Ishikawa (cell line): ENCODE results near the gene GSK3B.

Experiments
- CEBPB ChIP-seq: IDR thresholded peaks from 2 replicates; pipeline ENCODE4 v1.6.1; 2012
- CREB1 ChIP-seq: IDR thresholded peaks from 2 replicates; pipeline ENCODE4 v1.6.1; 2012; ENCODE audit warnings: low read depth
- EGR1 ChIP-seq: IDR thresholded peaks from 2 replicates; pipeline ENCODE4 v1.6.1; 2012
- EP300 ChIP-seq: IDR thresholded peaks from 2 replicates; pipeline ENCODE4 v1.6.1; 2012; ENCODE audit warnings: borderline replicate concordance
- FOXM1 ChIP-seq: IDR thresholded peaks from 2 replicates; pipeline ENCODE4 v1.6.1; 2012; ENCODE audit warnings: low read depth, borderline replicate concordance
- NFIC ChIP-seq: IDR thresholded peaks from 2 replicates; pipeline ENCODE4 v1.6.1; 2012
- RAD21 ChIP-seq: IDR thresholded peaks from 2 replicates; pipeline ENCODE4 v1.6.1; 2012; ENCODE audit warnings: low read depth
- TAF1 ChIP-seq: IDR thresholded peaks from 2 replicates; pipeline ENCODE4 v1.6.1; 2012; ENCODE audit warnings: low read depth, mild to moderate bottlenecking
- TCF12 ChIP-seq: IDR thresholded peaks from 2 replicates; pipeline ENCODE4 v1.6.1; 2012; ENCODE audit warnings: low read depth
- TEAD4 ChIP-seq: IDR thresholded peaks from 2 replicates; pipeline ENCODE4 v1.6.1; 2012
- USF1 ChIP-seq: IDR thresholded peaks from 2 replicates; pipeline ENCODE4 v1.6.1; 2012
- YY1 ChIP-seq: IDR thresholded peaks from 2 replicates; pipeline ENCODE4 v1.6.1; 2012; ENCODE audit warnings: low read depth
- ZBTB7A ChIP-seq: IDR thresholded peaks from 2 replicates; pipeline ENCODE4 v1.6.1; 2012; ENCODE audit warnings: low read depth
- TF ChIP-seq, protein P1 (sequence below): IDR thresholded peaks from 2 replicates; pipeline ENCODE4 v1.6.1; 2012; ENCODE audit warnings: low read depth, mild to moderate bottlenecking
- TF ChIP-seq, protein P2 (sequence below): IDR thresholded peaks from 2 replicates; pipeline ENCODE4 v1.6.1; 2012

Gene GSK3B

DNA sequence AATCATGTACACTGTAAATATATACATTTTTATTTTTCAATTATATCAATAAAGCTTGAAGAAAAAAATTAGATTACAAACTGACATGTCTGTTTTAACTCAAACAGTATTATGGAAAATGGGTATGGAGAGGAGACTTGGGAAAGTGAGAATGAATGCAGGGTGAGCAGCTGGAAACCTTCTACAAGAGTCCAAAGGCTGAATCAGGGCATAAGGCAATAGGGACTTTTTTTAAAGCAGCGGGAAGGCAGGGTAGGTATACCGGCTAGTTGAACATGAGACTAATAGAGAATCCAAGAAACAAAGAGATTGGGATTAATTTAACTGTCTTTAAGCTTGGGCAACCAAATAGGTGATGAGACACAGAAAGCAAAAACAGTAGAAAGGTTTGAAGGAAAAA, 167.1 kb downstream of the GSK3B start:
- TF ChIP-seq, protein P1, sequence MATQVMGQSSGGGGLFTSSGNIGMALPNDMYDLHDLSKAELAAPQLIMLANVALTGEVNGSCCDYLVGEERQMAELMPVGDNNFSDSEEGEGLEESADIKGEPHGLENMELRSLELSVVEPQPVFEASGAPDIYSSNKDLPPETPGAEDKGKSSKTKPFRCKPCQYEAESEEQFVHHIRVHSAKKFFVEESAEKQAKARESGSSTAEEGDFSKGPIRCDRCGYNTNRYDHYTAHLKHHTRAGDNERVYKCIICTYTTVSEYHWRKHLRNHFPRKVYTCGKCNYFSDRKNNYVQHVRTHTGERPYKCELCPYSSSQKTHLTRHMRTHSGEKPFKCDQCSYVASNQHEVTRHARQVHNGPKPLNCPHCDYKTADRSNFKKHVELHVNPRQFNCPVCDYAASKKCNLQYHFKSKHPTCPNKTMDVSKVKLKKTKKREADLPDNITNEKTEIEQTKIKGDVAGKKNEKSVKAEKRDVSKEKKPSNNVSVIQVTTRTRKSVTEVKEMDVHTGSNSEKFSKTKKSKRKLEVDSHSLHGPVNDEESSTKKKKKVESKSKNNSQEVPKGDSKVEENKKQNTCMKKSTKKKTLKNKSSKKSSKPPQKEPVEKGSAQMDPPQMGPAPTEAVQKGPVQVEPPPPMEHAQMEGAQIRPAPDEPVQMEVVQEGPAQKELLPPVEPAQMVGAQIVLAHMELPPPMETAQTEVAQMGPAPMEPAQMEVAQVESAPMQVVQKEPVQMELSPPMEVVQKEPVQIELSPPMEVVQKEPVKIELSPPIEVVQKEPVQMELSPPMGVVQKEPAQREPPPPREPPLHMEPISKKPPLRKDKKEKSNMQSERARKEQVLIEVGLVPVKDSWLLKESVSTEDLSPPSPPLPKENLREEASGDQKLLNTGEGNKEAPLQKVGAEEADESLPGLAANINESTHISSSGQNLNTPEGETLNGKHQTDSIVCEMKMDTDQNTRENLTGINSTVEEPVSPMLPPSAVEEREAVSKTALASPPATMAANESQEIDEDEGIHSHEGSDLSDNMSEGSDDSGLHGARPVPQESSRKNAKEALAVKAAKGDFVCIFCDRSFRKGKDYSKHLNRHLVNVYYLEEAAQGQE: no peak
- TF ChIP-seq ZBTB7A (no peak), NFIC (no peak), CREB1 (no peak)

- no peak for TF ChIP-seq TAF1
- TF ChIP-seq TEAD4: no peak
- TF ChIP-seq USF1: no peak
- no peak for TF ChIP-seq CREB1
- no peak for TF ChIP-seq RAD21
- no peak for TF ChIP-seq TCF12
- TF ChIP-seq EGR1: no peak
- TF ChIP-seq EP300: no peak
- TF ChIP-seq, protein P2, sequence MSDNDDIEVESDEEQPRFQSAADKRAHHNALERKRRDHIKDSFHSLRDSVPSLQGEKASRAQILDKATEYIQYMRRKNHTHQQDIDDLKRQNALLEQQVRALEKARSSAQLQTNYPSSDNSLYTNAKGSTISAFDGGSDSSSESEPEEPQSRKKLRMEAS: no peak
- no peak for TF ChIP-seq CEBPB
- no peak for TF ChIP-seq YY1
These were observed 169.8 kb downstream of the GSK3B start for GRCh38 chr3:119924111-119925094.

DNA sequence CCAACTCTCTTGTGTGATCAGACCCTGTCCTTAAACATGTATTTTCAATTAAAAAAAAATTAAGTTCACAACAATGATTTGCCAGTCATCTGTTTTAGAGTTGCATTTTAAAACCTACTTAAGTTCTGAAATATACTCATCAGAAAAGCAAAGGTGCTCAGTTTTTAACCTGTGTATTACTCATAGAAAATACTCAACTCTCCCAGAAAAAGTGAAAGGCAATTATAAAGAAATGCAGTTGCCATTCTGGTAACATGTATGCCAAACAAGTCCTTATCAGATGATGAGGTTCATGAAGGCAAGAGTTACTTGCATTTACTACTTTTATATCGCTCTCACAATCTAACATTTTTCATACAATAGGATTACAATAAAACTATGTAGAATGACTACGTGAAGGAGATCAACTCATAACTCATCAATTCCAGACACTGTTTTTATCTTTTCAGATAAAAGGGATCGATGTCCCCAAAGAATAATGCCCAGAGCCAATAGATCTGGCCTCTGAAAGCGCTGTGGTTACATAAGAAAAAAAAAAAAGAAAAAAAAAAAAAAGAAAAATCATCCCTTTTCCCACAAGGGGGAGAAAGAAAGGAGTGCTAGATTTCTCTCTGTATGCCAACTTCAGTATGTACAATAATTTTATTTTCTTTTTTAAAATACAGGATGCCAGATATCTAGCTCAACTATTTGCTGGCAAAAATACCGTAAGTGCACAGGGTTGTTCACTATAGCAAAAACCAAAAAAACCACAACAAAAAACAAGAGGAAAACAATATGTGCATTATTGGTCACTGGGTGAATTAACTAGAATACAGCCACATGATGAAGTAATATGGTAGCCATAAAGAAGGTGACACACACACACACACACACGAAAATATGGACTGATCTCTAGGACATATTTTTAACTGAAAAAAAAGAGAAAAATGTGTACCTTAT, 175.0 kb downstream of the GSK3B start:
- no peak for TF ChIP-seq RAD21
- TF ChIP-seq TCF12: no peak
- TF ChIP-seq NFIC: no peak
- no peak for TF ChIP-seq EP300
- no peak for TF ChIP-seq TEAD4
- TF ChIP-seq CREB1: no peak
- TF ChIP-seq, protein P1: no peak
- TF ChIP-seq YY1: no peak

DNA sequence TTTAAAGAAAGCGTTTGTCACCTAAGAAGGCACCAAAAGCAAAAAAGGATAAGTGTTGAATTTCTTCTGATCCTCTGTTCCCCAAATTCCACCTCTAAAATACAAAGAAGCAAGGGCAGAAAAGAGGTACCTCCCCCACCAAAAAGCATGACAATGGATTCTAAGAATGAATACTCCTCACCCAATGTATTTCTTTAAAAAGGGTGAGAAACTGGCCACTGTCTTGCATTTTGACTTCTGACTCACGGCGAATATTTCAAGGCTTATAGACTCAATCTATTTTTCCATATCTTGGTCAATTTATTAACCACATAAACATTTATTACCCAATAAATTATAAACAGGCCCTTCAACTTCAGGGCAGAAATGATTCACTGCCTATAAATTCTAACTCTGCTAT, 181.2 kb downstream of the GSK3B start:
- no peak for TF ChIP-seq ZBTB7A
- no peak for TF ChIP-seq FOXM1
- TF ChIP-seq CEBPB: no peak
- no peak for TF ChIP-seq TEAD4
- no peak for TF ChIP-seq NFIC
- TF ChIP-seq, protein P1: no peak
- TF ChIP-seq TCF12: no peak
- TF ChIP-seq EGR1: no peak
- TF ChIP-seq CREB1: no peak
- TF ChIP-seq, protein P2: no peak
- TF ChIP-seq USF1: no peak
- no peak for TF ChIP-seq EP300
- no peak for TF ChIP-seq YY1
- TF ChIP-seq RAD21: no peak
- no peak for TF ChIP-seq TAF1
